Vagina (tissue), 2 donors: ENCODE results near the gene C5AR2.
"Not testable (repeated sequence)": the region's sequence is repeated elsewhere in the genome, so short reads cannot be mapped to it uniquely, and the experiment has no call there.

ENCODE experiments used
- POLR2AphosphoS5 ChIP-seq, 2 donors: sonication (generic); formaldehyde crosslinking; IDR thresholded peaks; one replicate each; pipeline ENCODE4 v1.9.0; 2017; ENCODE audit warnings: antibody characterized with exemption in 2 of 2, mild to moderate bottlenecking in 2 of 2, low read depth in 1 of 2; ENCODE audit not compliant: insufficient read depth in 1 of 2
- TF ChIP-seq, protein P1 (sequence below), 3 experiments: fragments of 450-650 bp in 2 of 3; fragments of 200-600 bp in 1 of 3; sonication (generic) in 1 of 3; IDR thresholded peaks; one replicate each; pipeline ENCODE4 v1.5.1; 2017 to 2019; ENCODE audit warnings: antibody characterized with exemption in 3 of 3, mild to moderate bottlenecking in 2 of 3, moderate library complexity in 2 of 3

DNA sequence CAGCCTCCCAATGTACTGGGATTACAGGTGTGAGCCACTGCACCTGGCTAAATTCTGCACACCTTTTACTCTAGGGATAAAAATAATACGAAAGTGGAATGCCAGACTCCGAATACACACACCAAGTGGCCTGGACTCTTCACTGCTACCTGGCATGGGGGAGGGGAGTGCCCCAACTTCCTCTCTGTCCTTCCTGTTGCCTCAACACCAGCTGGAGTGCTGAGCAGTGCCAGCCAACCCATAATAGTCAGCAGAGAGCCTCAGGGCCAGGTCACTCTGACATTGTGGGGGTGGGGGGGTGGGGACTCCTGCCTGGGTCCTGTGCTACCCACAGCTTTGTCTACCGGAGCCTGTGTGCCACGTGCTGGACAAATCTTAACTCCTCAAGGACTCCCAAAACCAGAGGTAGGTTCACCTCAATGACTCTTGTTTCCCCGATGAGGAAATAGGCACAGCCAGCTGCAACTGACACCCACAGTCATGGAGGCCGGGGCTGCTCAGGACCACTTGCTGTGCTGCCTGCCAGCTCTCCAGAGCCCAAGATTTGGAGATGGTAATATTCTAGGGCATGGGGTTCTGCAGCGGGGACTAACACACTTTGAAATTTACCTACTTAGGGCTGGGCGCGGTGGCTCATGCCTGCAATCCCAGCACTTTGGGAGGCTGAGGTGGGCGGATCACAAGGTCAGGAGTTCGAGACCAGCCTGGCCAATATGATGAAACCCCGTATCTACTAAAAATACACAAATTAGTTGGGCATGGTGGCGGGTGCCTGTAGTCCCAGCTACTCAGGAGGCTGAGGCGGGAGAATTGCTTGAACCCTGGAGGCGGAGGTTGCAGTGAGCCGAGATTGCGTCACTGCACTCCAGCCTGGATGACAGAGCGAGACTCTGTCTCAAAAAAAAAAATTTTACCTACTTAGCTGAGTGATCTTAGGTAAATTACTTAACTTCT is 5.1 kb downstream of the C5AR2 start:
- not testable (repeated sequence) for TF ChIP-seq POLR2AphosphoS5 (IDR thresholded peaks at IDR 0.05; ENCODE audit: insufficient read depth in 1 of 2, low read depth in 1 of 2)
- TF ChIP-seq, protein P1, sequence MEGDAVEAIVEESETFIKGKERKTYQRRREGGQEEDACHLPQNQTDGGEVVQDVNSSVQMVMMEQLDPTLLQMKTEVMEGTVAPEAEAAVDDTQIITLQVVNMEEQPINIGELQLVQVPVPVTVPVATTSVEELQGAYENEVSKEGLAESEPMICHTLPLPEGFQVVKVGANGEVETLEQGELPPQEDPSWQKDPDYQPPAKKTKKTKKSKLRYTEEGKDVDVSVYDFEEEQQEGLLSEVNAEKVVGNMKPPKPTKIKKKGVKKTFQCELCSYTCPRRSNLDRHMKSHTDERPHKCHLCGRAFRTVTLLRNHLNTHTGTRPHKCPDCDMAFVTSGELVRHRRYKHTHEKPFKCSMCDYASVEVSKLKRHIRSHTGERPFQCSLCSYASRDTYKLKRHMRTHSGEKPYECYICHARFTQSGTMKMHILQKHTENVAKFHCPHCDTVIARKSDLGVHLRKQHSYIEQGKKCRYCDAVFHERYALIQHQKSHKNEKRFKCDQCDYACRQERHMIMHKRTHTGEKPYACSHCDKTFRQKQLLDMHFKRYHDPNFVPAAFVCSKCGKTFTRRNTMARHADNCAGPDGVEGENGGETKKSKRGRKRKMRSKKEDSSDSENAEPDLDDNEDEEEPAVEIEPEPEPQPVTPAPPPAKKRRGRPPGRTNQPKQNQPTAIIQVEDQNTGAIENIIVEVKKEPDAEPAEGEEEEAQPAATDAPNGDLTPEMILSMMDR (IDR thresholded peaks at IDR 0.05) = not testable (repeated sequence)
